ENCODE results near the gene ANO1.

The ANO1 gene

GRCh38 chr11:70118642-70119041 is 40.5 kb downstream of the ANO1 start:
- no peak for DNase-seq

GRCh38 chr11:70119502-70119901 is 41.4 kb downstream of the ANO1 start:
- no peak for DNase-seq

GRCh38 chr11:70120674-70121073 is 42.6 kb downstream of the ANO1 start:
- no peak for DNase-seq

- DNase-seq = no peak
Measured at GRCh38 chr11:70122490-70123198, 44.5 kb downstream of the ANO1 start.

- no peak for DNase-seq
Measured at GRCh38 chr11:70123711-70124110, 45.6 kb downstream of the ANO1 start.

- DNase-seq = no peak
Measured at GRCh38 chr11:70124321-70125000, 46.3 kb downstream of the ANO1 start.

GRCh38 chr11:70126494-70126893 is 48.4 kb downstream of the ANO1 start:
- no peak for DNase-seq

GRCh38 chr11:70127653-70128434 is 49.7 kb downstream of the ANO1 start:
- DNase-seq = no peak

GRCh38 chr11:70128435-70128906 is 50.4 kb downstream of the ANO1 start:
- DNase-seq = no peak

GRCh38 chr11:70129051-70129592 is 51.0 kb downstream of the ANO1 start:
- no peak for DNase-seq

GRCh38 chr11:70130636-70131035 is 52.5 kb downstream of the ANO1 start:
- DNase-seq = no peak

- DNase-seq = no peak
Measured at GRCh38 chr11:70131606-70132190, 53.6 kb downstream of the ANO1 start.

- no peak for DNase-seq
Measured at GRCh38 chr11:70132641-70133040, 54.5 kb downstream of the ANO1 start.

GRCh38 chr11:70133771-70134335 is 55.7 kb downstream of the ANO1 start:
- DNase-seq = no peak

- DNase-seq = no peak
Measured at GRCh38 chr11:70134490-70134889, 56.4 kb downstream of the ANO1 start.

- DNase-seq = no peak
Measured at GRCh38 chr11:70135142-70135541, 57.0 kb downstream of the ANO1 start.

GRCh38 chr11:70135625-70136059 is 57.5 kb downstream of the ANO1 start:
- no peak for DNase-seq

GRCh38 chr11:70137383-70137782 is 59.3 kb downstream of the ANO1 start:
- no peak for DNase-seq

GRCh38 chr11:70138403-70138802 is 60.3 kb downstream of the ANO1 start:
- no peak for DNase-seq

- DNase-seq = no peak
Measured at GRCh38 chr11:70139785-70140410, 61.8 kb downstream of the ANO1 start.

GRCh38 chr11:70140711-70141485 is 62.8 kb downstream of the ANO1 start:
- no peak for DNase-seq

Data from right hindlimb (tissue), 1 donor.